Fibroblast of lung (primary cell): ENCODE results near the gene CFB.
"Not testable (repeated sequence)": the region's sequence is repeated elsewhere in the genome, so short reads cannot be mapped to it uniquely, and the experiment has no call there.

Experiments
- CTCF ChIP-seq, 2 donors: IDR thresholded peaks in 1 of 2; conservative IDR thresholded peaks in 1 of 2; 1 replicate in 1 of 2; 2 replicates in 1 of 2; pipeline ENCODE4 v1.5.1; 2011 to 2012; ENCODE audit warnings: low read length in 2 of 2, control low read depth in 1 of 2, inconsistent platforms in 1 of 2, low read depth in 1 of 2, mild to moderate bottlenecking in 1 of 2
- EZH2 ChIP-seq: IDR thresholded peaks from 2 replicates; pipeline ENCODE4 v1.5.1; 2012; ENCODE audit warnings: low read length, control low read depth, mild to moderate bottlenecking; ENCODE audit errors: missing control alignments

- not testable (repeated sequence) for TF ChIP-seq CTCF (conservative IDR thresholded peaks at IDR 0.05 in 1 of 2, IDR thresholded peaks at IDR 0.05 in 1 of 2; ENCODE audit: low read depth in 1 of 2, low read length in 2 of 2); EZH2
These were observed 30.2 kb downstream of the CFB start for GRCh38 chr6:31976065-31976464.
